ENCODE measurements around the gene AGPAT2. TPM values are rescaled to one million over a fixed set of nuclear protein-coding genes. Genes with fewer than 3 reads are reported as not detected.
"Not testable (repeated sequence)": the region's sequence is repeated elsewhere in the genome, so short reads cannot be mapped to it uniquely, and the experiment has no call there.

Gene AGPAT2
- total RNA-seq, 1 experiment from 2014 or later, result 77.9 TPM

DNA sequence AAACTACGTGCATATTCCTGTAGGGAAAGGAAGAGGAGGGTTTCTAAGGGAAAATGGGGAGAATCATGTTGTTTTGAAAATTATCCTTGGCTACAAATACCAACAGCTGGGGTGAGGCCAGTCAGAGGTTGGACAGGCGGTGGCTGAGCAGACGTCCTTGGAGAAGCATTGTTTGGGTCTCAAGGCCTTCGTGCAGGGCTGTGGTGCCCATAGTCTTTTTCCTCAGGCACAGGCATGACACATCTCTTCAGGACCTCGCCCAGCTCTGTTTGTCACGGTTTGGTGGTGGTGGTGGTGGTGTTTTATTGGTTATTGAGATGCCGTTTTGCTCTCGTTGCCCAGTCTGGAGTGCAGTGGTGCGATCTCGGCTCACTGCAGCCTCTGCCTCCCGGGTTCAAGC lies 52.4 kb downstream of the AGPAT2 start:
- no peaks in the 10 kb centered on the region for H3K36me3 ChIP-seq (ENCODE audit: control insufficient read depth, insufficient read depth, low read length)
- H3K9me3 ChIP-seq (ENCODE audit: control insufficient read depth, insufficient read depth, low read depth, low read length), result no peaks in the 10 kb centered on the region
- no peaks in the 10 kb centered on the region for H3K27me3 ChIP-seq (ENCODE audit: control insufficient read depth, insufficient read depth, low read length)
- TF ChIP-seq, protein P1, sequence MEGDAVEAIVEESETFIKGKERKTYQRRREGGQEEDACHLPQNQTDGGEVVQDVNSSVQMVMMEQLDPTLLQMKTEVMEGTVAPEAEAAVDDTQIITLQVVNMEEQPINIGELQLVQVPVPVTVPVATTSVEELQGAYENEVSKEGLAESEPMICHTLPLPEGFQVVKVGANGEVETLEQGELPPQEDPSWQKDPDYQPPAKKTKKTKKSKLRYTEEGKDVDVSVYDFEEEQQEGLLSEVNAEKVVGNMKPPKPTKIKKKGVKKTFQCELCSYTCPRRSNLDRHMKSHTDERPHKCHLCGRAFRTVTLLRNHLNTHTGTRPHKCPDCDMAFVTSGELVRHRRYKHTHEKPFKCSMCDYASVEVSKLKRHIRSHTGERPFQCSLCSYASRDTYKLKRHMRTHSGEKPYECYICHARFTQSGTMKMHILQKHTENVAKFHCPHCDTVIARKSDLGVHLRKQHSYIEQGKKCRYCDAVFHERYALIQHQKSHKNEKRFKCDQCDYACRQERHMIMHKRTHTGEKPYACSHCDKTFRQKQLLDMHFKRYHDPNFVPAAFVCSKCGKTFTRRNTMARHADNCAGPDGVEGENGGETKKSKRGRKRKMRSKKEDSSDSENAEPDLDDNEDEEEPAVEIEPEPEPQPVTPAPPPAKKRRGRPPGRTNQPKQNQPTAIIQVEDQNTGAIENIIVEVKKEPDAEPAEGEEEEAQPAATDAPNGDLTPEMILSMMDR (IDR thresholded peaks at IDR 0.05), result no peak
- TF ChIP-seq POLR2AphosphoS5 (IDR thresholded peaks at IDR 0.05; ENCODE audit: low read depth, low read length) (no peak), SIN3A (IDR thresholded peaks at IDR 0.05; ENCODE audit: borderline replicate concordance, insufficient read depth, low read depth, low read length) (no peak), TCF7L2 (IDR thresholded peaks at IDR 0.05; ENCODE audit: low read depth, low read length) (no peak)
- TF ChIP-seq, protein P2, sequence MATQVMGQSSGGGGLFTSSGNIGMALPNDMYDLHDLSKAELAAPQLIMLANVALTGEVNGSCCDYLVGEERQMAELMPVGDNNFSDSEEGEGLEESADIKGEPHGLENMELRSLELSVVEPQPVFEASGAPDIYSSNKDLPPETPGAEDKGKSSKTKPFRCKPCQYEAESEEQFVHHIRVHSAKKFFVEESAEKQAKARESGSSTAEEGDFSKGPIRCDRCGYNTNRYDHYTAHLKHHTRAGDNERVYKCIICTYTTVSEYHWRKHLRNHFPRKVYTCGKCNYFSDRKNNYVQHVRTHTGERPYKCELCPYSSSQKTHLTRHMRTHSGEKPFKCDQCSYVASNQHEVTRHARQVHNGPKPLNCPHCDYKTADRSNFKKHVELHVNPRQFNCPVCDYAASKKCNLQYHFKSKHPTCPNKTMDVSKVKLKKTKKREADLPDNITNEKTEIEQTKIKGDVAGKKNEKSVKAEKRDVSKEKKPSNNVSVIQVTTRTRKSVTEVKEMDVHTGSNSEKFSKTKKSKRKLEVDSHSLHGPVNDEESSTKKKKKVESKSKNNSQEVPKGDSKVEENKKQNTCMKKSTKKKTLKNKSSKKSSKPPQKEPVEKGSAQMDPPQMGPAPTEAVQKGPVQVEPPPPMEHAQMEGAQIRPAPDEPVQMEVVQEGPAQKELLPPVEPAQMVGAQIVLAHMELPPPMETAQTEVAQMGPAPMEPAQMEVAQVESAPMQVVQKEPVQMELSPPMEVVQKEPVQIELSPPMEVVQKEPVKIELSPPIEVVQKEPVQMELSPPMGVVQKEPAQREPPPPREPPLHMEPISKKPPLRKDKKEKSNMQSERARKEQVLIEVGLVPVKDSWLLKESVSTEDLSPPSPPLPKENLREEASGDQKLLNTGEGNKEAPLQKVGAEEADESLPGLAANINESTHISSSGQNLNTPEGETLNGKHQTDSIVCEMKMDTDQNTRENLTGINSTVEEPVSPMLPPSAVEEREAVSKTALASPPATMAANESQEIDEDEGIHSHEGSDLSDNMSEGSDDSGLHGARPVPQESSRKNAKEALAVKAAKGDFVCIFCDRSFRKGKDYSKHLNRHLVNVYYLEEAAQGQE (IDR thresholded peaks at IDR 0.05; ENCODE audit: insufficient read depth in 1 of 2, low read depth in 2 of 2, low read length in 1 of 2), result no peak
- intact Hi-C loops (cut with micrococcal nuclease; ENCODE audit: unreplicated experiment) (no loop called here), in situ Hi-C loops (cut with HindIII; ENCODE audit: low pct_unique_long_range_greater_than_20kb, low sequenced_read_pairs) (no loop called here)
- H3K27ac ChIP-seq (ENCODE audit: low read length), result no peak overlapping the region
- POLR2A ChIA-PET, result no interaction called here
- no TSS peak for BruUV-seq (replicated peaks)
- DNase-seq (ENCODE audit: low read depth, low spot score) (no peak), ATAC-seq (no peak)
- H3K4me1 ChIP-seq (ENCODE audit: control insufficient read depth, insufficient read depth, low read length), result no peaks in the 10 kb centered on the region
- no peak overlapping the region for H3K4me3 ChIP-seq (ENCODE audit: low read depth in 2 of 2, low read length in 2 of 2)
- CTCF ChIA-PET, result interaction anchor here (0.7 kb wide), 1 partner anchor 10 kb away, joined by 3 read pairs; no protein-coding TSS in a partner anchor

DNA sequence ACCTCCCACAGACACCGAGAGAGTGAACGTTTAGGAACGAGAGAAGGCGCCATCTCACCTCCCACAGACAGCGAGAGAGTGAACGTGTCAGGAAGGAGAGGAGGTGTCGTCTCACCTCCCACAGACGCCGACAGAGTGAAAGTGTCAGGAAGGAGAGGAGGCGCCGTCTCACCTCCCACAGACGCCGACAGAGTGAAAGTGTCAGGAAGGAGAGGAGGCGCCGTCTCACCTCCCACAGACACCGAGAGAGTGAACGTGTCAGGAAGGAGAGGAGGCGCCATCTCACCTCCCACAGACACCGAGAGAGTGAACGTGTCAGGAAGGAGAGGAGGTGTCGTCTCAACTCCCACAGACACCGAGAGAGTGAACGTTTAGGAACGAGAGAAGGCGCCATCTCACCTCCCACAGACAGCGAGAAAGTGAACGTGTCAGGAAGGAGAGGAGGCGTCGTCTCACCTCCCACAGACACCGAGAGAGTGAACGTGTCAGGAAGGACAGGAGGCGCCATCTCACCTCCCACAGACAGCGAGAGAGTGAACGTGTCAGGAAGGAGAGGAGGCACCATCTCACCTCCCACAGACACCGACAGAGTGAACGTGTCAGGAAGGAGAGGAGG lies 54.7 kb downstream of the AGPAT2 start:
- H3K4me1 ChIP-seq (ENCODE audit: control insufficient read depth, insufficient read depth, low read length); ATAC-seq; intact Hi-C loops (cut with micrococcal nuclease; ENCODE audit: unreplicated experiment); H3K4me3 ChIP-seq (ENCODE audit: low read depth in 2 of 2, low read length in 2 of 2); H3K27me3 ChIP-seq (ENCODE audit: control insufficient read depth, insufficient read depth, low read length); DNase-seq (ENCODE audit: low read depth, low spot score); H3K36me3 ChIP-seq (ENCODE audit: control insufficient read depth, insufficient read depth, low read length); BruUV-seq (replicated peaks); H3K27ac ChIP-seq (ENCODE audit: low read length); in situ Hi-C loops (cut with HindIII; ENCODE audit: low pct_unique_long_range_greater_than_20kb, low sequenced_read_pairs); H3K9me3 ChIP-seq (ENCODE audit: control insufficient read depth, insufficient read depth, low read depth, low read length); POLR2A ChIA-PET: not testable (repeated sequence)
- CTCF ChIA-PET, result interaction anchor here (0.7 kb wide), 1 partner anchor 145 kb away, joined by 3 read pairs; no protein-coding TSS in a partner anchor

DNA sequence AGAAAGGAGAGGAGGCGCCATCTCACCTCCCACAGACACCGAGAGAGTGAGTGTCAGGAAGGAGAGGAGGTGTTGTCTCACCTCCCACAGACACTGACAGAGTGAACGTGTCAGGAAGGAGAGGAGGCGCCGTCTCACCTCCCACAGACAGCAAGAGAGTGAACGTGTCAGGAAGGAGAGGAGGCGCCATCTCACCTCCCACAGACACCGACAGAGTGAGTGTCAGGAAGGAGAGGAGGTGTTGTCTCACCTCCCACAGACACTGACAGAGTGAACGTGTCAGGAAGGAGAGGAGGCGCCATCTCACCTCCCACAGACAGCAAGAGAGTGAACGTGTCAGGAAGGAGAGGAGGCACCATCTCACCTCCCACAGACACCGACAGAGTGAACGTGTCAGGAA lies 55.2 kb downstream of the AGPAT2 start:
- H3K9me3 ChIP-seq (ENCODE audit: control insufficient read depth, insufficient read depth, low read depth, low read length); H3K27ac ChIP-seq (ENCODE audit: low read length); H3K27me3 ChIP-seq (ENCODE audit: control insufficient read depth, insufficient read depth, low read length); H3K36me3 ChIP-seq (ENCODE audit: control insufficient read depth, insufficient read depth, low read length); H3K4me3 ChIP-seq (ENCODE audit: low read depth in 2 of 2, low read length in 2 of 2); POLR2A ChIA-PET; H3K4me1 ChIP-seq (ENCODE audit: control insufficient read depth, insufficient read depth, low read length); intact Hi-C loops (cut with micrococcal nuclease; ENCODE audit: unreplicated experiment); in situ Hi-C loops (cut with HindIII; ENCODE audit: low pct_unique_long_range_greater_than_20kb, low sequenced_read_pairs); DNase-seq (ENCODE audit: low read depth, low spot score); BruUV-seq (replicated peaks); ATAC-seq: not testable (repeated sequence)
- CTCF ChIA-PET, result interaction anchor here (0.5 to 0.7 kb wide), 2 partner anchors 67 to 77 kb away, joined by 3 read pairs; no protein-coding TSS in a partner anchor
